ENCODE measurements around the gene DNAJC18. TPM values are rescaled to one million over a fixed set of nuclear protein-coding genes. Genes with fewer than 3 reads are reported as not detected.

Gene DNAJC18
- total RNA-seq, 1 donor from 2014 or later, result 69.6 TPM

DNA sequence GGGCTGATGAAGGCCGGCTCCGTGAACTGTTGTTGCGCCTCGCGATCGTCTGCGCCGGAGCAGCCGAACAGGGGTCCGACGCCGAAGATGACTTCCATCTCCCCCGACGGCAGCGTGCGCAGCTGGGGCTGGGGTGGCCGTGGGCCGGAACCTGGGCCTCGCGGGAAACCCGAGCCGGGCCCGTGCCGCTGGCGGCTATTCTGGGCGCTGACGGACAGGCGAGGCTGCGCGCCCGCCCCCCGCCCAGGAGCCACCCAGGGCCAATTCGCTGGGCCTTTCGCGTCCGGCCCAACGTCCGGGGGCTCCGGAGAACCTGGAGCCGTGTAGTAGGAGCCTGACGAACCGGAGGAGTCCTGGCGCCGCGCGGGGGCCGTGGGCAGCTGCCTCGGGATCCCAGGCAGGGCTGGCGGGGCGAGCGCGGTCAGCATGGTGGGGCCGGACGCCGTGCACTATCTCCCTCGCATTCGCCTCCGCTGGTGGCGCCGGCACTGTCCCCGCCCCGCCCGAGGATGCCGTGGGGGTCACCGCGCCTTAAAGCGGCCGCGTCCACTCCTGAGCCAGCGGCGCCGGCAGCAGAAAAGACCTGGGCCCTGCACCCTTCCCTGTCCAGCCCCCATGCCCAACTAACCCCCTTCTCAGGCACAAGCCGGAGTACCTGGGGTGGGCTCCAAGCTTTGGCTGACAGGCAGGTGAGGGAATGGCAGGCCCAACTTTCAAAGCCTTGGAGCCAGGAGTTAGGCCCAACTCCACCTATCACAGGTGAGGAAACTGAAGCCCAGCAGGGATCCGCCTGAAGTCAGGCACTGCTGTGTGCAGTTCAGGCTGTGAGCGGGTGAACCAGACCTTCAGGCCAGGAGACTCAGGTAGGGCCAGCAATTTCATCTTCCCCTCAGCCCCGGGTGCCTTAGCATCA, 44.4 kb downstream of the DNAJC18 start, which contains the start of gene PROB1:
TSS of gene PROB1 (minus strand) at position 451 of the 913 bp plus-strand sequence. CDS start at position 428, 23 bp downstream.
- Mint-ChIP-seq H3K9me3 (ENCODE audit: unreplicated experiment) (no peaks in the 10 kb centered on the region), H3K36me3 (ENCODE audit: low read depth, unreplicated experiment) (peaks cover 9% of the 10 kb centered on the region), H3K27ac (ENCODE audit: unreplicated experiment) (no peak within 1 kb of the TSS), H3K4me3 (ENCODE audit: unreplicated experiment) (peak within 1 kb of the TSS; percentile 87), H3K4me1 (ENCODE audit: unreplicated experiment) (peaks cover 35% of the 10 kb centered on the region), H3K27me3 (ENCODE audit: unreplicated experiment) (peaks cover 15% of the 10 kb centered on the region)
- TF ChIP-seq, protein P1, sequence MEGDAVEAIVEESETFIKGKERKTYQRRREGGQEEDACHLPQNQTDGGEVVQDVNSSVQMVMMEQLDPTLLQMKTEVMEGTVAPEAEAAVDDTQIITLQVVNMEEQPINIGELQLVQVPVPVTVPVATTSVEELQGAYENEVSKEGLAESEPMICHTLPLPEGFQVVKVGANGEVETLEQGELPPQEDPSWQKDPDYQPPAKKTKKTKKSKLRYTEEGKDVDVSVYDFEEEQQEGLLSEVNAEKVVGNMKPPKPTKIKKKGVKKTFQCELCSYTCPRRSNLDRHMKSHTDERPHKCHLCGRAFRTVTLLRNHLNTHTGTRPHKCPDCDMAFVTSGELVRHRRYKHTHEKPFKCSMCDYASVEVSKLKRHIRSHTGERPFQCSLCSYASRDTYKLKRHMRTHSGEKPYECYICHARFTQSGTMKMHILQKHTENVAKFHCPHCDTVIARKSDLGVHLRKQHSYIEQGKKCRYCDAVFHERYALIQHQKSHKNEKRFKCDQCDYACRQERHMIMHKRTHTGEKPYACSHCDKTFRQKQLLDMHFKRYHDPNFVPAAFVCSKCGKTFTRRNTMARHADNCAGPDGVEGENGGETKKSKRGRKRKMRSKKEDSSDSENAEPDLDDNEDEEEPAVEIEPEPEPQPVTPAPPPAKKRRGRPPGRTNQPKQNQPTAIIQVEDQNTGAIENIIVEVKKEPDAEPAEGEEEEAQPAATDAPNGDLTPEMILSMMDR (IDR thresholded peaks at IDR 0.05; ENCODE audit: unreplicated experiment), result no peak
- DNase-seq (ENCODE audit: low spot score), result peak; percentile 39

DNA sequence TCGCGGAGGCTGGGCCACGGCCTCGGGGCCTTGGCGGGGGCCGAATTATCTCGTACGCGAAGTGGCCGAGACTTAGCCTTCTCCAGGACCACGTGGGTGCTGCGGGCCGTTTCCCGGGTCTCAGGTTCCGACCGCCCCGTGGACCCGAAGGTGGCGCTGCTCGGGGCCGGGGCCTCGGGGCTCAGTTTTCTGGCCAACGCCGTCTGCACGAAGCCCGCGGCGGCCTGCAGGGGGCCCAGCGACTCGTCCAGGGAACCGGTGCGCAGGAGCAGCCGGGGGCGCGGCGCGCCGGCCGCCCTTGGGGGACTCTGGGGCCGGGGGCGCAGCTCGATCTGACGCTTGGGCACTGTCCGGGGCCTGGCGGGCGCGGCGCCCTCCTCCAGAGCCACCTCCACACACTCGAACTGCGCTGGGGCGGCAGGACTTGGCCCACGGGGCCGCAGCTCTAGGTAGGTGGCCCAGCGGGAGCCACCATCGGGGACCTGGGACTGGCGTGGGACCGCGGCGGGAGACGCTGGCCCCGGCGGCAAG, 45.1 kb downstream of the DNAJC18 start:
- H3K4me3 Mint-ChIP-seq (ENCODE audit: unreplicated experiment), result no peak overlapping the region
- peaks cover 35% of the 10 kb centered on the region for H3K4me1 Mint-ChIP-seq (ENCODE audit: unreplicated experiment)
- H3K36me3 Mint-ChIP-seq (ENCODE audit: low read depth, unreplicated experiment), result peaks cover 5% of the 10 kb centered on the region
- TF ChIP-seq, protein P1 (IDR thresholded peaks at IDR 0.05; ENCODE audit: unreplicated experiment), result peak; percentile 65
- H3K27me3 Mint-ChIP-seq (ENCODE audit: unreplicated experiment), result peaks cover 16% of the 10 kb centered on the region
- no peaks in the 10 kb centered on the region for H3K9me3 Mint-ChIP-seq (ENCODE audit: unreplicated experiment)
- peak; percentile 77 for DNase-seq (ENCODE audit: low spot score)
- no peak overlapping the region for H3K27ac Mint-ChIP-seq (ENCODE audit: unreplicated experiment)

DNA sequence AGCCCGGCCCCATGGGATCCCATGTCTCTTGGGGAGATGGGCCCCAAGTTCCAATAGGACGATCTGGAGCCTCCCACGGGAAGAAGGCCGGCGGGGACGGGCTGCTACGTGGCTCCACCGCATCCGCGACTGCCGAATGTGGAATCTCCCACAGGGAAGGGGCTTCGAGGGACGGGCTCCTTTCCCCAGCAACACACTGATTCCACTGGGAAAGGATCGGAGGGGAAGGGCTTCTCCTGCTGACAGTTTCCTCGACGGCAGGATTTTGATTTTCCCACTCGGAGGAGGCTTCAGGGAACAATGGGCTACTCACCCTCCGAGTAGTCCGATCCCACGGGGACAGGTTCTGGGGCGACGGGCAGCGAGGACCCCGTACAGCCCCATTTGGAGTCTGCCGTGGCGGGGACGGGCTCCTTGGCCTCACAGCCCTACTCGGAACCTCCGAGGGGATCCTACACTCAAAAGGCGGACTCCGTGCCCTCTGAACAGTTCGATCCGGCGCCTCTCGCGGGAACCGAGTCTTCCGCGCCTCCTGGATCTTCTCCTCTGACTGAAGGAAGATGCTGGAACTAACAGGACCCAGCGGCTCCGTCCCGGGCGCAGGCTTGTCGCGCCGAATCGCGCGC, 45.7 kb downstream of the DNAJC18 start:
- Mint-ChIP-seq H3K27me3 (ENCODE audit: unreplicated experiment) (peaks cover 16% of the 10 kb centered on the region), H3K4me1 (ENCODE audit: unreplicated experiment) (peaks cover 35% of the 10 kb centered on the region), H3K4me3 (ENCODE audit: unreplicated experiment) (peak overlapping the region; percentile 74), H3K27ac (ENCODE audit: unreplicated experiment) (no peak overlapping the region), H3K36me3 (ENCODE audit: low read depth, unreplicated experiment) (peaks cover 3% of the 10 kb centered on the region), H3K9me3 (ENCODE audit: unreplicated experiment) (no peaks in the 10 kb centered on the region)
- no peak for DNase-seq (ENCODE audit: low spot score)
- TF ChIP-seq, protein P1 (IDR thresholded peaks at IDR 0.05; ENCODE audit: unreplicated experiment), result no peak

DNA sequence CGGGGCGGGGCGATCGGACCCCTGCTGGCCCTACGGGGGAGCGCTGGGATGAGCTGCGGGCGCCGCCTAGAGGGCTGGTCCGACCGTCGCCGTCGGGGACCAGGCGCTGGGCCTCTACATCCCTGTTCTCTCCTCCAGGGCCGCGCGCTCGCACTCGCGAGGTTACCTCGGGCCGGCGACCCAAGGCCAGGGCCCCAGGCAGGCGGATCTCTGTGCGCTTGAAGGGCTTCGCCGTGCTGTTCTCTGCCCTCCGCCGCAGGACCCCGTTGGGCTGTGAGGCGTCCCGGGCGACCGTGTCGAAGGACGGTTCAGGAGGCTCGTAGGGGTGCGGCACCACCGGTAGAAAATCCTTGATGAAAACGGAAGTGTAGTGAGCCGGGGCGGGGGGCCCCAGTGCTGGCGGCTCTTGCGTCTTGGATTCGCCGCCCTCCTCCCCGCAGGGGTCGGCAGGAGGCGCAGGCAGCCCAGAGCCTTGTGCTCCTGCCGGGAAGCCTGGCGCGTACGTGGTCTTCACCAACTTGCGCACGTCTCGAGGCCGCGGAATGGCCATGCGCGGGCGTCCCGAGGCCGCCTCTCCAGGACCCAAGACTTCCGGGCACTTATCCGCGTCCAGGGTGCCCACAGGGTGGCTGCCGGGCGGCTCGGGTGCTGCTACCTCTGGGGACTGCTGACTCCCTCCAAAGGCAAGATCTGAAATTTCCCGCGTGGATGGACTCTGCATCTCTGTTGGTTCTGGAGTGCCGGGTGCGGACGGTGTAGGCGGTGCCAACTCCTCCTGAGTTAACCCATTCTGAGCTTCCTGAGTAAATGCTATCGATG, 46.4 kb downstream of the DNAJC18 start:
- H3K9me3 Mint-ChIP-seq (ENCODE audit: unreplicated experiment), result no peaks in the 10 kb centered on the region
- H3K4me3 Mint-ChIP-seq (ENCODE audit: unreplicated experiment), result peak overlapping the region; percentile 74
- H3K4me1 Mint-ChIP-seq (ENCODE audit: unreplicated experiment), result peaks cover 41% of the 10 kb centered on the region
- H3K27ac Mint-ChIP-seq (ENCODE audit: unreplicated experiment), result no peak overlapping the region
- peaks cover 3% of the 10 kb centered on the region for H3K36me3 Mint-ChIP-seq (ENCODE audit: low read depth, unreplicated experiment)
- peak; percentile 85 for DNase-seq (ENCODE audit: low spot score)
- peaks cover 16% of the 10 kb centered on the region for H3K27me3 Mint-ChIP-seq (ENCODE audit: unreplicated experiment)
- TF ChIP-seq, protein P1 (IDR thresholded peaks at IDR 0.05; ENCODE audit: unreplicated experiment), result peak; percentile 29

Measured in endothelial cell (in vitro differentiated cells).